Activated CD8-positive, alpha-beta T cell treated with anti-CD3 and anti-CD28 coated beads for 36 hours (primary cell): ENCODE results near the gene TPRG1. TPM values are rescaled to one million over a fixed set of nuclear protein-coding genes. Genes with fewer than 3 reads are reported as not detected.

ENCODE experiments used
- ATAC-seq: fragments of 200-7000 bp; cut with Tn5 transposase; one replicate; pipeline ENCODE4 v1.10.0; 2021; ENCODE audit warnings: mild to moderate bottlenecking, moderate library complexity
- CTCF ChIA-PET: fragments of 350-600 bp; sonication (Branson Sonifier 250); formaldehyde crosslinking; loops from one replicate; lab custom pipeline; 2021; ENCODE audit warnings: antibody characterized with exemption; lab: Charles Lee
- POLR2A ChIA-PET: fragments of 350-600 bp; sonication (Branson Sonifier 250); formaldehyde crosslinking; loops from one replicate; lab custom pipeline; 2021; ENCODE audit warnings: antibody characterized with exemption; lab: Charles Lee
- DNase-seq: peaks from one replicate; pipeline ENCODE4 v3.0.0-alpha.2; 2020
- H3K27ac Mint-ChIP-seq: one replicate; pipeline ENCODE4 v1.8.0; 2021; ENCODE audit warnings: mild to moderate bottlenecking, mixed read lengths
- H3K27me3 Mint-ChIP-seq: one replicate; pipeline ENCODE4 v1.8.0; 2021; ENCODE audit warnings: mixed read lengths
- H3K36me3 Mint-ChIP-seq: one replicate; pipeline ENCODE4 v1.8.0; 2021; ENCODE audit warnings: low read depth, mixed read lengths
- H3K4me1 Mint-ChIP-seq: one replicate; pipeline ENCODE4 v1.8.0; 2021; ENCODE audit warnings: low read depth, mixed read lengths
- H3K4me3 Mint-ChIP-seq: one replicate; pipeline ENCODE4 v1.8.0; 2021; ENCODE audit warnings: mild to moderate bottlenecking, moderate library complexity, mixed read lengths
- H3K9me3 Mint-ChIP-seq: one replicate; pipeline ENCODE4 v1.8.0; 2021; ENCODE audit warnings: mixed read lengths
- CTCF ChIP-seq: fragments of 200-600 bp; IDR thresholded peaks from one replicate; pipeline ENCODE4 v1.8.0; 2022; ENCODE audit warnings: antibody characterized with exemption, mild to moderate bottlenecking
- intact Hi-C: fragments of 100-400 bp; cut with micrococcal nuclease; formaldehyde crosslinking; loops from one replicate; pipeline ENCODE4 v1.10.0; 2022
- total RNA-seq, 2 experiments: library from RNA; stranded (reverse); gene quantifications; one replicate each; pipeline ENCODE4 v1.2.3, GENCODE V29; 2021

TPRG1 gene
- total RNA-seq, 2 experiments from 2014 or later = 2.5 to 3.0 TPM

- no peaks in the 10 kb centered on the region for H3K9me3 Mint-ChIP-seq
- intact Hi-C loops = no loop called here
- CTCF ChIA-PET = interaction anchor here (1.0 kb wide), 1 partner anchor 713 kb away, joined by 4 read pairs; no protein-coding TSS in a partner anchor
- H3K27ac Mint-ChIP-seq = no peak overlapping the region
- H3K27me3 Mint-ChIP-seq = no peaks in the 10 kb centered on the region
- no peak for TF ChIP-seq CTCF
- POLR2A ChIA-PET = no interaction called here
- no peak for DNase-seq
- H3K4me3 Mint-ChIP-seq = no peak overlapping the region
- no peaks in the 10 kb centered on the region for H3K36me3 Mint-ChIP-seq
- peak; percentile 85 for ATAC-seq
- peaks cover 23% of the 10 kb centered on the region for H3K4me1 Mint-ChIP-seq
Observed at GRCh38 chr3:189236352-189236751, 64.6 kb downstream of the TPRG1 start.

- ChIA-PET POLR2A (no interaction called here), CTCF (no interaction called here)
- ATAC-seq (no peak), DNase-seq (no peak)
- intact Hi-C loops = no loop called here
- H3K9me3 Mint-ChIP-seq = peaks cover 1% of the 10 kb centered on the region
- H3K36me3 Mint-ChIP-seq = no peaks in the 10 kb centered on the region
- H3K4me3 Mint-ChIP-seq = no peak overlapping the region
- TF ChIP-seq CTCF = no peak
- no peaks in the 10 kb centered on the region for H3K27me3 Mint-ChIP-seq
- H3K27ac Mint-ChIP-seq = no peak overlapping the region
- peaks cover 23% of the 10 kb centered on the region for H3K4me1 Mint-ChIP-seq
Observed at GRCh38 chr3:189237526-189237925, 65.8 kb downstream of the TPRG1 start.

- ChIA-PET CTCF (no interaction called here), POLR2A (no interaction called here)
- no peaks in the 10 kb centered on the region for H3K27me3 Mint-ChIP-seq
- no peak for TF ChIP-seq CTCF
- ATAC-seq = no peak
- H3K4me1 Mint-ChIP-seq = peaks cover 19% of the 10 kb centered on the region
- no peak for DNase-seq
- H3K4me3 Mint-ChIP-seq = no peak overlapping the region
- intact Hi-C loops = no loop called here
- no peaks in the 10 kb centered on the region for H3K36me3 Mint-ChIP-seq
- peaks cover 3% of the 10 kb centered on the region for H3K9me3 Mint-ChIP-seq
- H3K27ac Mint-ChIP-seq = no peak overlapping the region
Observed at GRCh38 chr3:189238071-189238470, 66.3 kb downstream of the TPRG1 start.

GRCh38 chr3:189239616-189240015, 67.8 kb downstream of the TPRG1 start:
- Mint-ChIP-seq H3K4me1 (peaks cover 13% of the 10 kb centered on the region), H3K9me3 (peaks cover 9% of the 10 kb centered on the region), H3K27me3 (no peaks in the 10 kb centered on the region), H3K4me3 (no peak overlapping the region), H3K27ac (no peak overlapping the region), H3K36me3 (peaks cover 3% of the 10 kb centered on the region)
- no peak for ATAC-seq
- intact Hi-C loops = no loop called here
- ChIA-PET CTCF (no interaction called here), POLR2A (no interaction called here)
- no peak for TF ChIP-seq CTCF
- no peak for DNase-seq

- intact Hi-C loops = no loop called here
- DNase-seq = no peak
- no peaks in the 10 kb centered on the region for H3K27me3 Mint-ChIP-seq
- H3K4me3 Mint-ChIP-seq = no peak overlapping the region
- H3K4me1 Mint-ChIP-seq = no peaks in the 10 kb centered on the region
- ChIA-PET POLR2A (no interaction called here), CTCF (no interaction called here)
- ATAC-seq = no peak
- H3K9me3 Mint-ChIP-seq = peaks cover 5% of the 10 kb centered on the region
- no peak overlapping the region for H3K27ac Mint-ChIP-seq
- TF ChIP-seq CTCF = no peak
- peaks cover 4% of the 10 kb centered on the region for H3K36me3 Mint-ChIP-seq
Observed at GRCh38 chr3:189249987-189250386, 78.2 kb downstream of the TPRG1 start.
